HepG2 (cell line): ENCODE measurements around the gene LY6G5B. TPM values are rescaled to one million over a fixed set of nuclear protein-coding genes. Genes with fewer than 3 reads are reported as not detected.

Source experiments
- BHLHE40 ChIP-seq: IDR thresholded peaks from 2 replicates; pipeline ENCODE4 v1.6.1; 2011; ENCODE audit warnings: low read length, improper control_type of control experiment
- ELF1 ChIP-seq: sonication (generic); formaldehyde crosslinking; IDR thresholded peaks from 2 replicates; pipeline ENCODE4 v1.4.0; 2020; ENCODE audit warnings: missing genetic modification reagents
- ESRRA ChIP-seq: sonication (generic); formaldehyde crosslinking; IDR thresholded peaks from 2 replicates; pipeline ENCODE4 v1.5.1; 2020; ENCODE audit warnings: mild to moderate bottlenecking, low read depth, missing genetic modification reagents
- GLMP ChIP-seq: sonication (generic); formaldehyde crosslinking; IDR thresholded peaks from 2 replicates; pipeline ENCODE4 v1.9.0; 2021; ENCODE audit warnings: missing genetic modification reagents, mild to moderate bottlenecking, borderline replicate concordance
- JDP2 ChIP-seq: sonication (generic); formaldehyde crosslinking; IDR thresholded peaks from 2 replicates; pipeline ENCODE4 v1.8.1; 2022; ENCODE audit warnings: missing genetic modification reagents, borderline replicate concordance
- NR2F2 ChIP-seq: IDR thresholded peaks from 2 replicates; pipeline ENCODE4 v1.6.1; 2012; ENCODE audit warnings: low read depth, inconsistent platforms, borderline replicate concordance
- PHF5A ChIP-seq: IDR thresholded peaks from one replicate; pipeline ENCODE4 v1.6.1; 2018; ENCODE audit warnings: low read depth, missing genetic modification reagents; ENCODE audit not compliant: unreplicated experiment
- RERE ChIP-seq: IDR thresholded peaks from 2 replicates; pipeline ENCODE4 v1.6.1; 2016; ENCODE audit warnings: low read depth, missing genetic modification reagents, missing compliant biosample characterization
- SP2 ChIP-seq: sonication (generic); formaldehyde crosslinking; IDR thresholded peaks from 2 replicates; pipeline ENCODE4 v1.5.1; 2020; ENCODE audit warnings: mild to moderate bottlenecking, missing genetic modification reagents
- ZBTB4 ChIP-seq: sonication (generic); formaldehyde crosslinking; IDR thresholded peaks from 2 replicates; pipeline ENCODE4 v1.4.0; 2020; ENCODE audit warnings: missing genetic modification reagents, mild to moderate bottlenecking, borderline replicate concordance
- ZBTB49 ChIP-seq: sonication (generic); formaldehyde crosslinking; IDR thresholded peaks from 2 replicates; pipeline ENCODE4 v1.4.0; 2020; ENCODE audit warnings: missing genetic modification reagents, borderline replicate concordance
- ZFP36L2 ChIP-seq: sonication (generic); formaldehyde crosslinking; IDR thresholded peaks from 2 replicates; pipeline ENCODE4 v1.4.0; 2020; ENCODE audit warnings: missing genetic modification reagents
- ZMYM2 ChIP-seq: sonication (generic); formaldehyde crosslinking; IDR thresholded peaks from 2 replicates; pipeline ENCODE4 v1.8.0; 2022; ENCODE audit warnings: mild to moderate bottlenecking, missing genetic modification reagents
- ZNF207 ChIP-seq: fragments of 450-650 bp; IDR thresholded peaks from 2 replicates; pipeline ENCODE4 v1.6.1; 2016; ENCODE audit warnings: antibody characterized with exemption, borderline replicate concordance
- ZNF577 ChIP-seq: sonication (generic); formaldehyde crosslinking; IDR thresholded peaks from 2 replicates; pipeline ENCODE4 v1.4.0; 2020; ENCODE audit warnings: mild to moderate bottlenecking, low read depth, missing genetic modification reagents, borderline replicate concordance
- ZNF605 ChIP-seq: sonication (generic); formaldehyde crosslinking; IDR thresholded peaks from 2 replicates; pipeline ENCODE4 v1.8.0; 2022; ENCODE audit warnings: mild to moderate bottlenecking, missing genetic modification reagents
- ZNF790 ChIP-seq: sonication (generic); formaldehyde crosslinking; IDR thresholded peaks from 2 replicates; pipeline ENCODE4 v1.8.0; 2022; ENCODE audit warnings: missing genetic modification reagents, mild to moderate bottlenecking, borderline replicate concordance
- polyA plus RNA-seq, 8 experiments: library from polyadenylated mRNA; depleted of rRNA in 3 of 8; stranded (reverse) in 7 of 8; unstranded in 1 of 8; fragments of >200 nt; fragmentation: Illumina TruSeq in 4 of 8; extraction: Trizol in 4 of 8; gene quantifications; 2 replicates each; pipeline versions ENCODE4 v1.2.1 to v1.2.3, GENCODE V29; 2011 to 2016; ENCODE audit warnings: low read depth in 4 of 8, missing spikeins in 1 of 8, mixed read lengths in 1 of 8; ENCODE audit not compliant: insufficient read depth in 1 of 8
- total RNA-seq, 5 experiments: library from RNA; depleted of rRNA; stranded (reverse); fragments of >200 nt; fragmentation: Illumina TruSeq; extraction: Trizol; gene quantifications; 2 replicates each; pipeline ENCODE4 v1.2.3, GENCODE V29; 2016; ENCODE audit warnings: low read depth in 1 of 5

The LY6G5B gene
- total and polyA plus RNA-seq, 2 of the 13 experiments (the other 11 are each of a cell fraction or from before 2014, with no cell fraction given): 7.8 to 15.7 TPM

GRCh38 chr6:31663961-31664789 lies 5.6 kb upstream of the LY6G5B start (continued):
- TF ChIP-seq RERE (CRISPR knock-in tag): no peak
- no peak for TF ChIP-seq BHLHE40
- TF ChIP-seq ZNF790: no peak
- TF ChIP-seq NR2F2: peak; percentile 16
- TF ChIP-seq ZFP36L2 (CRISPR knock-in tag): no peak; the same call in 1 of the 2 replicates
- no peak for TF ChIP-seq ZNF605
- TF ChIP-seq JDP2: no peak
- no peak for TF ChIP-seq GLMP
- no peak for TF ChIP-seq ZNF577 (CRISPR knock-in tag)
- TF ChIP-seq ZBTB49 (CRISPR knock-in tag): no peak
- peak; percentile 64; the same call in 1 of the 2 replicates for TF ChIP-seq ZBTB4 (CRISPR knock-in tag)
- peak; percentile 5 for TF ChIP-seq PHF5A
- TF ChIP-seq ESRRA (CRISPR knock-in tag): 0 out of 2 replicates have a peak, but pooled peaks have one; percentile 75
- TF ChIP-seq ZNF207: no peak
- TF ChIP-seq SP2 (CRISPR knock-in tag): no peak
- no peak for TF ChIP-seq ELF1
- TF ChIP-seq ZMYM2 (CRISPR knock-in tag): no peak
